Hematopoietic multipotent progenitor cell treated with erythropoietin and hydrocortisone succinate and interleukin-3 and kit ligand, for 17 days (in vitro differentiated cells): ENCODE results near the gene JRKL.
"Not testable (repeated sequence)": the region's sequence is repeated elsewhere in the genome, so short reads cannot be mapped to it uniquely, and the experiment has no call there.

ENCODE experiments used
- DNase-seq: peaks from one replicate; pipeline ENCODE4 v3.0.0-alpha.2; 2015; ENCODE audit warnings: low spot score

The JRKL gene

GRCh38 chr11:96394773-96395172 lies 5.0 kb downstream of the JRKL start:
- DNase-seq: no peak

- DNase-seq: no peak
These were observed 6.8 kb downstream of the JRKL start for GRCh38 chr11:96396637-96397036.

- no peak for DNase-seq
These were observed 8.1 kb downstream of the JRKL start for GRCh38 chr11:96397863-96398262.

- DNase-seq: no peak
These were observed 10.9 kb downstream of the JRKL start for GRCh38 chr11:96400697-96401096.

- DNase-seq: not testable (repeated sequence)
These were observed 21.6 kb downstream of the JRKL start for GRCh38 chr11:96411412-96411811.

- DNase-seq: no peak
These were observed 23.1 kb downstream of the JRKL start for GRCh38 chr11:96412761-96413381.

GRCh38 chr11:96413408-96413807 lies 23.6 kb downstream of the JRKL start:
- DNase-seq: no peak

- no peak for DNase-seq
These were observed 34.9 kb downstream of the JRKL start for GRCh38 chr11:96424693-96425092.

GRCh38 chr11:96430668-96431067 lies 40.9 kb downstream of the JRKL start:
- DNase-seq: no peak

GRCh38 chr11:96432654-96433053 lies 42.8 kb downstream of the JRKL start:
- DNase-seq: not testable (repeated sequence)
